DND-41 (cell line): ENCODE results near the gene ROBO2.

Source experiments
- CTCF ChIP-seq: IDR thresholded peaks from 2 replicates; pipeline ENCODE4 v1.5.1; 2012; ENCODE audit warnings: borderline replicate concordance, low read length, moderate library complexity, mild to moderate bottlenecking; ENCODE audit not compliant: poor library complexity, severe bottlenecking; ENCODE audit errors: extremely low read depth
- EZH2 ChIP-seq: IDR thresholded peaks from 3 replicates; pipeline ENCODE4 v1.6.1; 2012; ENCODE audit warnings: borderline replicate concordance, low read depth, mild to moderate bottlenecking, moderate library complexity, low read length, inconsistent platforms; ENCODE audit not compliant: severe bottlenecking

GRCh38 chr3:77086408-77086807, 46.5 kb downstream of the ROBO2 start:
- TF ChIP-seq CTCF (no peak), EZH2 (no peak)
